ENCODE data around the gene MDN1. TPM values are rescaled to one million over a fixed set of nuclear protein-coding genes. Genes with fewer than 3 reads are reported as not detected.
"Not testable (repeated sequence)": the region's sequence is repeated elsewhere in the genome, so short reads cannot be mapped to it uniquely, and the experiment has no call there.

The MDN1 gene
- total and polyA plus RNA-seq, 2 of the 13 experiments (the other 11 are each of a cell fraction or from before 2014, with no cell fraction given) = 18.8 to 52.9 TPM

GRCh38 chr6:89642956-89643355 is 176.6 kb downstream of the MDN1 start:
- TF ChIP-seq GABPB1 (CRISPR knock-in tag; IDR thresholded peaks at IDR 0.05) = no peak
- 0 out of 2 replicates have a peak, but pooled peaks have one; percentile 19 for TF ChIP-seq ATF7 (IDR thresholded peaks at IDR 0.05)
- no peak for TF ChIP-seq ATF7 (CRISPR knock-in tag; IDR thresholded peaks at IDR 0.05)
- no peak for TF ChIP-seq CBX2 (IDR thresholded peaks at IDR 0.05; ENCODE audit: low read depth, low read length)
- no peak for TF ChIP-seq CBX2 (CRISPR knock-in tag; IDR thresholded peaks at IDR 0.05; ENCODE audit: low read depth)
- no peak for TF ChIP-seq DZIP1 (CRISPR knock-in tag; IDR thresholded peaks at IDR 0.05)
- no peak for TF ChIP-seq ESRRA (CRISPR knock-in tag; IDR thresholded peaks at IDR 0.05; ENCODE audit: low read depth)
- TF ChIP-seq ETV5 (CRISPR knock-in tag; IDR thresholded peaks at IDR 0.05; ENCODE audit: borderline replicate concordance) = no peak
- no peak overlapping the region for H3K27ac ChIP-seq (ENCODE audit: extremely low read length, insufficient read depth, low read length)
- ATAC-seq = no peak
- peaks cover 8% of the 10 kb centered on the region for H3K4me1 ChIP-seq (ENCODE audit: insufficient read depth, low read length)
- no peak overlapping the region for H2AFZ ChIP-seq (ENCODE audit: low read length)
- no peak overlapping the region for H3K4me2 ChIP-seq (ENCODE audit: low read depth, low read length)
- no peak overlapping the region for H3K4me3 ChIP-seq (replicated peaks in 1 of 3; ENCODE audit: insufficient read depth in 1 of 3, low read depth in 2 of 3, low read length in 3 of 3)
- no peaks in the 10 kb centered on the region for H4K20me1 ChIP-seq (ENCODE audit: insufficient read depth, low read length)
- ChIA-PET POLR2A (no interaction called here), CTCF (ENCODE audit: low intra/inter-chr PET ratio, low total read pairs) (no interaction called here)
- DNase-seq (ENCODE audit: low spot score) = no peak
- WGBS (ENCODE audit: low lambda C conversion rate) = 100% methylated on average over 3 of the region's 3 CpGs
- peaks cover 15 to 55% of the 10 kb centered on the region in 2 experiments for H3K36me3 ChIP-seq (replicated peaks in 1 of 2; ENCODE audit: control insufficient read depth in 1 of 2, insufficient read depth in 2 of 2, low read length in 2 of 2)
- no peak overlapping the region for H3K9ac ChIP-seq (ENCODE audit: insufficient read depth, low read depth, low read length)
- H3K79me2 ChIP-seq (ENCODE audit: insufficient read depth, low read length) = peaks cover 10% of the 10 kb centered on the region
- H3K9me3 ChIP-seq (ENCODE audit: low read length) = no peaks in the 10 kb centered on the region
- no TSS peak for BruUV-seq (replicated peaks)
- H3K27me3 ChIP-seq (ENCODE audit: control insufficient read depth in 1 of 2, insufficient read depth in 2 of 2, low read length in 2 of 2) = no peaks in the 10 kb centered on the region; a peak in 1 of 5 replicates
- intact Hi-C loops (cut with micrococcal nuclease; ENCODE audit: unreplicated experiment) = no loop called here
- in situ Hi-C loops (cut with HindIII; ENCODE audit: extremely low pct_ligation_motif_present, low pct_unique_long_range_greater_than_20kb) = no loop called here
- no peak for FAIRE-seq

- H2AFZ ChIP-seq (ENCODE audit: low read length); intact Hi-C loops (cut with micrococcal nuclease; ENCODE audit: unreplicated experiment); H3K27ac ChIP-seq (ENCODE audit: extremely low read length, insufficient read depth, low read length); H3K9me3 ChIP-seq (ENCODE audit: low read length); H3K9ac ChIP-seq (ENCODE audit: insufficient read depth, low read depth, low read length); H3K4me2 ChIP-seq (ENCODE audit: low read depth, low read length); CTCF ChIA-PET (ENCODE audit: low intra/inter-chr PET ratio, low total read pairs); POLR2A ChIA-PET; H4K20me1 ChIP-seq (ENCODE audit: insufficient read depth, low read length); BruUV-seq (replicated peaks); H3K4me3 ChIP-seq (replicated peaks in 1 of 3; ENCODE audit: insufficient read depth in 1 of 3, low read depth in 2 of 3, low read length in 3 of 3); ATAC-seq; FAIRE-seq; in situ Hi-C loops (cut with HindIII; ENCODE audit: extremely low pct_ligation_motif_present, low pct_unique_long_range_greater_than_20kb); H3K27me3 ChIP-seq (ENCODE audit: control insufficient read depth in 1 of 2, insufficient read depth in 2 of 2, low read length in 2 of 2); DNase-seq (ENCODE audit: low spot score): not testable (repeated sequence)
- peaks cover 9 to 41% of the 10 kb centered on the region in 2 experiments for H3K36me3 ChIP-seq (replicated peaks in 1 of 2; ENCODE audit: control insufficient read depth in 1 of 2, insufficient read depth in 2 of 2, low read length in 2 of 2)
- peaks cover 15% of the 10 kb centered on the region for H3K79me2 ChIP-seq (ENCODE audit: insufficient read depth, low read length)
- 100% methylated on average over 3 of the region's 3 CpGs for WGBS (ENCODE audit: low lambda C conversion rate)
- H3K4me1 ChIP-seq (ENCODE audit: insufficient read depth, low read length) = peaks cover 13% of the 10 kb centered on the region
These were observed 178.0 kb downstream of the MDN1 start for GRCh38 chr6:89641581-89641980.

All from HepG2 (cell line).